Ishikawa (cell line): ENCODE measurements around the gene CEMIP.

Source experiments
- CEBPB ChIP-seq: IDR thresholded peaks from 2 replicates; pipeline ENCODE4 v1.6.1; 2012
- CREB1 ChIP-seq: IDR thresholded peaks from 2 replicates; pipeline ENCODE4 v1.6.1; 2012; ENCODE audit warnings: low read depth
- EGR1 ChIP-seq: IDR thresholded peaks from 2 replicates; pipeline ENCODE4 v1.6.1; 2012
- EP300 ChIP-seq: IDR thresholded peaks from 2 replicates; pipeline ENCODE4 v1.6.1; 2012; ENCODE audit warnings: borderline replicate concordance
- NFIC ChIP-seq: IDR thresholded peaks from 2 replicates; pipeline ENCODE4 v1.6.1; 2012
- RAD21 ChIP-seq: IDR thresholded peaks from 2 replicates; pipeline ENCODE4 v1.6.1; 2012; ENCODE audit warnings: low read depth
- REST ChIP-seq: IDR thresholded peaks from 2 replicates; pipeline ENCODE4 v1.6.1; 2012; ENCODE audit warnings: low read depth, mild to moderate bottlenecking
- TAF1 ChIP-seq: IDR thresholded peaks from 2 replicates; pipeline ENCODE4 v1.6.1; 2012; ENCODE audit warnings: low read depth, mild to moderate bottlenecking
- TEAD4 ChIP-seq: IDR thresholded peaks from 2 replicates; pipeline ENCODE4 v1.6.1; 2012
- YY1 ChIP-seq: IDR thresholded peaks from 2 replicates; pipeline ENCODE4 v1.6.1; 2012; ENCODE audit warnings: low read depth
- ZBTB7A ChIP-seq: IDR thresholded peaks from 2 replicates; pipeline ENCODE4 v1.6.1; 2012; ENCODE audit warnings: low read depth

GRCh38 chr15:80957556-80957955 lies 178.4 kb downstream of the CEMIP start:
- TF ChIP-seq TEAD4 (no peak), NFIC (no peak), RAD21 (no peak), CEBPB (no peak), EP300 (no peak), REST (no peak), TAF1 (no peak), CREB1 (no peak), YY1 (no peak), EGR1 (no peak), ZBTB7A (no peak)
